SH-SY5Y (cell line): ENCODE results near the gene ZSCAN22.

Source experiments
- GATA2 ChIP-seq: IDR thresholded peaks from 2 replicates; pipeline ENCODE4 v1.6.1; 2011; ENCODE audit warnings: mild to moderate bottlenecking, low read depth, low read length
- GATA3 ChIP-seq: IDR thresholded peaks from 2 replicates; pipeline ENCODE4 v1.6.1; 2011; ENCODE audit warnings: low read depth, mild to moderate bottlenecking, low read length, moderate library complexity

DNA sequence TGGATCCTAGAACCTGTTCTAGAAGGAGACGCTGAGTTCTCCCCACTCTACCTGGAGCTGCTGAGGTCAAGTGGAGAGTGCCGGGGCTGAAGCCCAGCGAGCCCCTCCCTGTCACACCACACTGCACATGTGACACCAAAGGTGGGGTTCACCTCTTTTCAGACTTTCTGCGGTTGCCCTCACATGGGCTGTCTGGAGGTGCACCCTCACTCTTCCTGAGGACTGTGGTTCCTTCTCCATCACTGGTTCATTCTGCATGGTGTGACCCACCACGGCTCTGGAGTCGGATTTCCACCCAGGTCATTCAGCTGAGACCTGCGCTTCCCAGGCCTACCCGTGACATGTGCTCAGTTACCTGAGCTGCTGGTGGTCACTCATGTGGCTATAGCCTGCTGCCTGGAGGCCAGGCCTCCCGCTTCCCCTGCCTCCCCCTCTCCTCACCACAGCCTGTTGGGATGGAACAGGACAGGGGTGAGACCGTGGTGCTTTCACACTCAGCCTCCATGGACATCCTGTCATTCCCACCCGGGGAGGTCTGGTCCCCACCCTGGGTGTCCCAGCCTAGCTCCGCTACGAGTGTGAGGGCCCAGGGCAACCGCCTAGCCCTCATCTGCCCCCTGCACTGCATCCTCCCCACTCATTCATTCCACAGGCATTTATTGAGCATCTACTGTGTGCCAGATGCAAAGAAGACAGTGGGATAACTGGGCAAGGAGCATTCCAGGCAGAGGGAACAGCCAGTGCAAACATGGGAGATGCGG, 27.1 kb downstream of the ZSCAN22 start:
- TF ChIP-seq GATA3 (no peak), GATA2 (no peak)
